Effector CD4-positive, alpha-beta T cell (primary cell): ENCODE results near the gene B3GAT3.
A peak's percentile ranks its signal among the peaks of the same experiment; 100 is the strongest.
"Not testable (repeated sequence)": the region's sequence is repeated elsewhere in the genome, so short reads cannot be mapped to it uniquely, and the experiment has no call there.

Experiments used
- DNase-seq: peaks from one replicate; pipeline ENCODE4 v3.0.0-alpha.2; 2020
- total RNA-seq: gene quantifications from one replicate; lab custom pipeline; 2026; lab: John Stamatoyannopoulos, UW

Gene B3GAT3
- total RNA-seq = 34.9 reads per million, percentile 60 among the genes with 10 or more reads in this experiment

DNA sequence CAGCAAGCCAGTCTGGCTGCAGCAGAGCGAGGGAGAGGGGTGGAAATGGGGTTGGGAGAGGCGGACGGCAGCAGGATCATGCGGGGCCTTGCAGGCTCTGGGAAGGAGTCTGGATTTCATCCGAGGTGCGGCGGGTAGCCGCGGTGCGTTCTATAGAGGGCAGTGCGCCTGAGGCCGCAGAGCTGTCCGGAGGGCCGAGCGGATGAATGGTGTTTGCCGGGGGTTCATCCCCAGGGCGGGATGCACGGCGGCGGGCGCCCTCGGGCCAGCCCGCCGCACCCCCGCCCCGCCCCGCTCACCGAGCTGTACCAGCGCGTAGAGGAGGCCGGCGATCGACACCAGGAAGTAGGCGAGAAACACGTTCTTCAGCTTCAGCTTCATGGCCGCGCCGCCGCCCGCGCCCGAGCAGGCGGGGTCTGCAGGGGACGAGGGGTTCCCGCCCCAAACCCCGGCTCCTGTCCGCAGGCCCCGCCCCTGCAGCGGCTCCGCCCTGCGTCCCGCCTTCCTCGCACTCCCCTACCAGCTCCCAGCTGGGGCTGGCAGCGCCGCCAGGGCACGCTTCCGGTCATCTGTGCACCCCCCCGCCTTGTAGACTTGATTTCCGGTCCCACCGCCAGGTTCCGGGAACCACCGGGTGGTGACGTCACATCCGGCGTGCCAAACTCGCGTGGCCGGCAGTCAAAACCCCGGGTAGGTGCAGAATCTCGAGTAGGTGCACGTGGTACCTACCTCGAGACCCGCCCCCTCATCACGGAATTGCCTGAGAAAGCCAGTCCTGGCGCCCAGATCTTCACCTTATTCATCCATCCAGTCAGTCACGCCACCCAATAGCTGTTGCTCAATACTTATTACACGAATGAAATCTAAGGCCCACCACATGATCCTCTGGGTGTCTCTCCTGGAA lies at the start of gene B3GAT3:
TSS of gene B3GAT3 (minus strand) at position 420 of the 904 bp plus-strand sequence. CDS start at position 381, 39 bp downstream.
- peak; percentile 97 for DNase-seq

DNA sequence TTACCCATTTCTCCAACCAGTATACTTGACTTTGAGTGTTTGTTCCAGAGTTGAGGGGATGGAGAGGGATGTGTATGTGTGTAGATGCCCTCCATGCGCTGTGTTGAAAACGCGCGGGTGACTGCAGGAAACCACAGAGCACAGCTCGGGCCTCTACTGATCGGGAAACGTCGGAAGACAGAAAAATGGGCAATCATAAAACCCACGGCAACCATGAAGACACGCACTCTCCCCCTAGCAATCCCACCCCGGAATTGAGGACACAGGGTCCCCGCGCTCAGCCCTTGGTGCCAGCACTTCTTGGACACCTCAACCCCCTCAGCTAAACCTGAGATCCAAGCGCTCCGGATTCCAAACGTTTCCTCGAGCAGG lies 49.4 kb upstream of the B3GAT3 start:
- no peak for DNase-seq

DNA sequence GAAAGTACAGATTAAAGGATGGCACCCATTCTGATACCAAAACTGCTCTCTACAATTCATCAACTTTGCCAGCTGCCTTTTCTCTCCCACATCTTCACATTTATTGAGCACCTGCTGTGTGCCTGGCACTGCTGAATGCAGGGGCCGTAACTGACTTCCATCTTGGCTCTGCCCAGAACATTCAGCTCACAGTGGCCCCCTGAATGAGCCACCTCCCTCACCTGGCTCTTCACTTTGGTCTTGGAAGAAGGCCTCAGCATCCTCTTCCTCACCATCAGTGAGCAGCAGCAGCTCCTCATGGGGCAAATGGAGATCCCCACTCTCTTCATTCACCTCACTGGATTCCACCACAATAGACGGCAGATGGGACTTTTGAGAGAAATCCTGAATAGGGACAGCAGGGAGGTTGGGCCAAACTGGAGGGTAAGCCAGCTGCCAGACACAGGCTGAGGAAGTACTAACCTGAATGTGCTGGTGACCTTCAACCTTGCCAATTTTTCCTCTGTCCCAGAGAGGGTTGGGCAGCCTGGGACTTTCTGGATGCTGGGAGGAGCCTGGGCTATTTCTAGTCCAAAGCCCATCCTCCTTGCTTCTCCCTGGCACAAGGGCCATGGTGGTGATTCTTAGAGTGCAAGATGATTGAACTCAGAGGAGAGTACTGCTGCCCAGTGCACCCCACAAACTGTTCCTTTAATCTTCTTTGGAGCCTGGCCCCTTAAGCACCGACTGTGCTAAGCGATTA lies 47.8 kb upstream of the B3GAT3 start:
- no peak for DNase-seq

DNA sequence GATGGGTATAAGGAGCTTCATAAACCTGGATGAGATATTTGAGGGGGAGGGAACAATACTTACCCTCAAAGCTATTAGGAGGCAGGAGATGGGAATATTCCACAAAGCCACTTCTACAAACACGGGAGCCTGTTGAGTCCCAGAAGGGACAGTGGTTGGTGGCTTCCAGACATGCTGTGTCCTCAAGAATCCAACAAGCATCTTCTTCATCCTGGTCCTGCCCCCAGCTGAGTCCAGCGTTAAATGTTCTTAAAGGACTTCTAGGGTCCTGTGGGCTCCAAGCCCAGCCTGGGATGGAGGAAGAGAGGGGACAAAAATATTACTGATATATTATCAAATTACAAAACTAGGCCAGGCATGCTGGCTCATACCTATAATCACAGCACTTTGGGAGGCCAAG lies 45.7 kb upstream of the B3GAT3 start:
- DNase-seq = no peak

DNA sequence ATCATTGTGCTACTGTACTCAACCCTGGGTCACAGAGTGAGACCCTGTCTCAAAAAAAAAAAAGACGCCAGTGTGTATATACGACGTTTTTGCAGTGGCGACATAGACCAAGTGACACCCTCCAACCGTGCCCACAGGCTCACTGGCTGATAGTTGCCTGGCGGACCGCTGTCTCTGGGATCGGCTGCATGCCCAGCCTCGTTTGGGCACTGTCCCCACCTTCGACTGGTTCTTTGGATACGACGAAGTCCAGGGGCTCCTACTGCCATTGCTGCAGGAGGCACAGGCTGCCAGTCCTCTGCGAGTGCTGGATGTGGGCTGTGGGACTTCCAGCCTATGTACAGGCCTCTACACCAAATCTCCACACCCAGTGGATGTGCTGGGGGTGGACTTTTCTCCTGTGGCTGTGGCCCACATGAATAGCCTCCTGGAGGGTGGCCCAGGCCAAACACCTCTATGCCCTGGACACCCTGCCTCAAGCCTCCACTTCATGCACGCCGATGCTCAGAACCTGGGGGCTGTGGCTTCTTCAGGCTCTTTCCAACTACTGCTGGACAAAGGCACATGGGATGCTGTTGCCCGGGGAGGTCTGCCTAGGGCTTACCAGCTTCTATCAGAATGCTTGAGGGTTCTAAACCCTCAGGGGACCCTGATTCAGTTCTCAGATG lies 44.6 kb upstream of the B3GAT3 start:
- DNase-seq = no peak

DNA sequence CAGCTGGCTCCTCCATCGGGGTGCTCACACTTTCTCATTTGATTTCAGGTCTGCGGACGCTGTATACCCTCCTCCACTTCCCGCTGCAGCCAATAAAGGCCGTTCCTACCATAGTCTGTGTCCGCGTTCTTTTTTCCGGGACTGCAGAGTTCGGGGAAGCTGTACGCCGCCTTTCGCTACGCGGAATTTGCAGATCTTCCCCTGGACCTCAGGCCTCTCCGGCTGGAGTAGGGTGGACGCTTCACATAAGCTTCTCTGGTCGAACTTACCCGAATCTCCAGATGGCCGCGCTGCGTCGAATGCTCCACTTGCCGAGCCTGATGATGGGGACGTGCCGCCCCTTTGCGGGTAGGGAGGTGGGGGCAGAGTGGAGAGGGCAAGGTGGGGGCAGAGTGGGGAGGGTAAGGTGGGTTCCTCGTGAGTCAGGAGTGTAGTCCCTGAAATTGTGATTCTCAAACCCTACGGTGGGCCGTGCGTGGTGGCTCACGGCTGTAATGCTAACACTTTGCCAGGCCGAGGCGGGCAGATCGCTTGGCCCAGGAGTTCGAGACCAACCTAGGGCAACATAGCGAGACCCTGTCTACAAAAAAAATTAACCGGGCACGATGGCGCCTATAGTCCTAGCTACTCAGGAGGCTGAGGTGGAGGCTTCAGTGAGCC lies 43.9 kb upstream of the B3GAT3 start:
- peak; percentile 48 for DNase-seq

DNA sequence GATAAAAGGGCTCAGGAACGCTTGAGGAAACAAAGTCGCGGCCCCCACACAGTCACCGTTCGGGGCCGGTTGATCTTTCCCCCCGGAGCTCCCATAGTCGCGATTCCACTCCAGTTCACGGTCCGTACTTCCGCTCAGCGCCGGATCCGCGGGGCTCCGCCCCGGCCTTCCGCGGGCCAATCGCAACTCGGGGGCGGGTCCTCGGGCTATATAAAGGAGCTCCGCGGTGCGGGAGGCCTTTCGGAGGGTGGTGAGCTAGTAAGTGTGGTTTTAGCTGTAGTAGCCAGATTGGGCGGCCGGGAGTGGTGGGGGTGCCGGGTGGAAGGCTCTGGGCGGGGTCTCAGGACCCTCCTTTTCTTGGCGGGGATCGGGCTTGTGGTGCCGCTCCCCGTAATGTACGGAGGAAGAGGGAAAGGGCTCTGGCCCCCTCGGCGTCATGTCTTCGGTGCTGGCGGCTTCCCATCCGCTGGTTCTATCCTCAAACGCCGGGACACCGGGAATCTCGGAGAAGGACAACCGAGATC lies 43.4 kb upstream of the B3GAT3 start, which contains the start of the genes C11orf98 and CSKMT:
TSS of gene C11orf98 (minus strand) at position 136 of the 524 bp plus-strand sequence. CDS start at position 95, 41 bp downstream.
TSS of gene CSKMT (plus strand) at position 238 of the 524 bp plus-strand sequence. CDS start 568 bp downstream, outside the sequence.
- DNase-seq = peak; percentile 92

DNA sequence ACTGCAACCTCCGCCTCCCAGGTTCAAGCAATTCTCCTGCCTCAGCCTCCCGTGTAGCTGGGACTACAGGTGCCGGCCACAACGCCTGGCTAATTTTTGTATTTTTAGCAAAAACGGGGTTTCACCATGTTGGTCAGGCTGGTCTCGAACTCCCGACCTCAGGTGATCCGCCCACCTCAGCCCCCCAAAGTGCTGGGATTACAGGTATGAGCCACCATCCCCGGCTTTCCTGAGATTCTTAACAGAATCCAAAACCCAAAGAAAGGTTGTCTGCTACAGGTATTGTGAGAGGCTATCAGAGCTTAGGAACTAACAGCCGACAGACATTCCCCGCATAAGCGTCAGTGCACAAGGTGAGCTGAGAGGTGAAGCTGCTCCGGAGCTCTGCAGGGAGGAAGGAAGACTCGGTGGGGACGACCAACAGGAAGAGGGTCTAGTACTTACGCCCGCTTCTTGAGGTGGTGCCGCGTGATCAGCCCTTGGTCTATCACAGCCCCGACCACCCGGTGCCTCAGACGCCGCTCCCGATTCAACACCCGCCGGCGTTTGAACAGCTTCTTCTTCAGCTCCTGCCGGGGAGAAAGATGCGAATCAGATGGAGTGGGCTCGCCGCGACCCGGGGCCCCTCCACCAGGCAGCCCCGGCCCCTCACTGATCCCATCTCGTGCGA lies 42.8 kb upstream of the B3GAT3 start:
- DNase-seq = peak; percentile 46

DNA sequence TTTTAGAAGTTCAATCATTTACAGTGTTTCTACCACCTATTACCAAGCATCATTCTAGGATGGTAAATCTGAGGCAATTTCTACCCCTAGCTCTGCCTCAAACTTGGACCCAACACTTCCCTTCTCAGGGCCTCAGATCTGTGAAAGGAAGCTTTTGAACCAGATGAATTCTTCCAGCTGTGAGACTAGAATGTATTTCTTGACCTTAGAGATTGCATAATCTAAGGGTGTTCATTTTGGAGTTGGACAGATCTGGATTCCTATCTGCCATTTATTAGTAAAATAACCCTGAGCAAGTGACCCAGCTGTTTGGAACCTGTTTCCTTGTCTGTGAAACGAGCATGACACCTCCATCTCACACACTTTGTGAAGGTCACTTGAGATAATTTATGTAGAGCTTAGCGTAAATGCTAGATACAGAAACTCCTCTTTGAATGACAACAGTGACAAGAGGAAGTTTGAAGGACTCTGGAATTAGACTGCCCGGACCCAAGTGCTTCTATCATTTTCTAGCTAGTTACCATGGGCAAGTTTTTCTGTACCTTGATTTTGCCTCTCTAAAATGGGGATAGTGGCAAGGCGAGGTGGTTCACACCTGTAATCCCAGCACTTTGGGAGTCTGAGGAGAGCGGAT lies 35.1 kb upstream of the B3GAT3 start:
- no peak for DNase-seq

DNA sequence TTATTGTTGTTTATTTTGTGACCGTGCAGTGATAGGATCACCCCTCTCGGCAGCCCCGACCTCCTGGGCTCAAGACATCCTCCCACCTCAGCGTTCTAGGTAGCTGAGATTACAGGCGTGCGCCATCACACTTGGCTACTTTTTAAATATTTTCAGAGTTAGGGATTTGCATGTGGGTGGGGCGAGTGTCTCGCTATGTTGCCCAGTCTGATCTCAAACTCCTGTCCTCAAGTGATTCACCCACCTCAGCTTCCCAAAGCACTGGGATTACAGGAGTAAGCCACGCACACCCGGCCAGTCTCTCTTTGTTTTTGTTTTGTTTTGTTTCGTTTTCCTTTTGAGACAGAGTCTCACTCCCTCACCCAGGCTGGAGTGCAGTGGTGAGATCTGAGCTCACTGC lies 32.5 kb upstream of the B3GAT3 start:
- DNase-seq = no peak

DNA sequence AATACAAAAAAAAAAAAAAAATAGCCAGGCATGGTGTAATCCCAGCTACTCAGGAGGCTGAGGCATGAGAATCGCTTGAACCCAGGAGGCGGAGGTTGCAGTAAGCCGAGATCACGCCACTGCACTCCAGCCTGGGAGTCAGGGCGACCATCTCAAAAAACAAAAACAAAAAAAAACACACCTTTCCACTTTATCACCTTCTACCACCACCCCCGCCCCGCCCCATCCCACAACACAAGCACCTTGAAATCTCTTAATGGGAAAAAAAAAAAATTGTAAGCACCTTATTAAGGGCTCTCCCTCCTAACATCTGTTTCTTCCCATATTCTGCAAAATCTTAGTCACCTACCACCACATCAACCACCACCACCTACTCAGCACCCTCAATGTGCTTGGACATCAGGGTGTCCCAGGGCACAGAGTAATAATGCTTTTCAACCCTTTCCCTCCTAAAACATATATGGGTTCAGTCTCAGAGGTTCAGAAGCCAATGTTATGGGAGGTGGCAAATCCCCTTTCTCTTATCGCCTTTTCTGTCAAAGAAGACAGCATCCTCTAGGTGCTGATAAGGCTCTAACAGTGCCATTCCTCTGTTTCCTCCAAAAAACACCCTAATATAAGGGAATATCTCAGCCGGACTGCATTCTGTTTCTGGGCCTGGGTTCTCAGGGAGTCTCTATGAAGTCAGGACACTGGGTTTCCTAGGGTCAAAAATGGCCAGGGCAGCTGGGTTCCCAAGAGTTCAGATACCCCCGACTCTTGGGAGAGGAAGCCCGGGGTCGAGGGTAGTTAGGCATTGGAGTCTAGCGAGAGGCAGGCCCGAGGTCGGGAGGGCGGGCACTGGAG lies 30.6 kb upstream of the B3GAT3 start:
- DNase-seq = peak; percentile 30

DNA sequence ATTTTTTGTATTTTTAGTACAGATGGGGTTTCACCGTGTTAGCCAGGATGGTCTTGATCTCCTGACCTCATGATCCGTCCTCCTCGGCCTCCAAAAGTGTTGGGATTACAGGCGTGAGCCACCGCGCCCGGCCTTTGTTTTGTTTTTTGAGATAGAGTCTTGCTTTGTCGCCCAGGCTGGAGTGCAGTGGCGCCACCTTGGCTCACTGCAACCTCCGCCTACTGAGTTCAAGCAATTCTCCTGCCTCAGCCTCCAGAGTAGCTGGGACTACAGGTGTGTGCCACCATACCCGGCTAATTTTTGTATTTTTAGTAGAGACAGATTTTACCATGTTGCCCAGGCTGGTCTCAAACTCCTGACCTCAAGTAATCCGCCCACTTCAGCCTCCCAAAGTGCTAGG lies 28.5 kb upstream of the B3GAT3 start:
- DNase-seq = not testable (repeated sequence)

DNA sequence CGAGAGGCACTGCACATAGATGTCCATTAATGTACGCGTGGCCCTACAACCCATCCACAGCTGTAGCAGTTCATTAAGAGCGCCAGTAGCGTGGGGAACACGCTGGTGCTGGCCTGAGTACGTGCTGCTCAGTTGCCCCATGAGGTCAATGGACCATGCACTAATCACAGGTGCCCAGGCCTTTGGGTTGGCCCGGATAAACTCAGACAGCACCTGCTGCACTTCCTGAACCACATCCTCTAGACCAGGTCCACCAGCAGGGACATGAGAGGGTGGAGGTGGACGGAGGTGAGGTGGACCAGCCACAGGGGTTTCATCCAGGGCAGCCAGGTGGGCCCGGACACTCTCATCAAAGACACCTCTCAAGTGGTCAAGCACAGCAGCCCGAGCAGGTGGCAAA lies 27.7 kb upstream of the B3GAT3 start:
- no peak for DNase-seq

DNA sequence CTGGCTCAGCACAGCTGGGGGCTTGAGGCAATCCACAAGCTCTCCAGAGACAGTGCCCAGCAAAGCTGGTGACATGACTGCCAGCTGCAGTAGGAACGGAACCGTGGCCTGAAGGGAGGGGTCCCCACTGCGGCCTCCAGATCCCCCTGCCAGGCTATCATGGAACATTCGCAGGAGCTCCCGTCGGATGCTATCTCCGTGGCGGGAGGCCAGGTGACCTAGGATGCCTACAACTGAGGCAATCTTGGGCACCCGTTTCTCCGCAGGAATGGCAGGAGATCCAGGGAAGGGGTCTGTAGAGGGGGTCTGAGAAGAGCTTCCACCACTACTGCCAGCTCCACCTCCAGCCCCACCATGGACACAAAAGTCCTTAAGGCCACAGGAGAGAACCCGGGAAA lies 27.2 kb upstream of the B3GAT3 start:
- DNase-seq = no peak

DNA sequence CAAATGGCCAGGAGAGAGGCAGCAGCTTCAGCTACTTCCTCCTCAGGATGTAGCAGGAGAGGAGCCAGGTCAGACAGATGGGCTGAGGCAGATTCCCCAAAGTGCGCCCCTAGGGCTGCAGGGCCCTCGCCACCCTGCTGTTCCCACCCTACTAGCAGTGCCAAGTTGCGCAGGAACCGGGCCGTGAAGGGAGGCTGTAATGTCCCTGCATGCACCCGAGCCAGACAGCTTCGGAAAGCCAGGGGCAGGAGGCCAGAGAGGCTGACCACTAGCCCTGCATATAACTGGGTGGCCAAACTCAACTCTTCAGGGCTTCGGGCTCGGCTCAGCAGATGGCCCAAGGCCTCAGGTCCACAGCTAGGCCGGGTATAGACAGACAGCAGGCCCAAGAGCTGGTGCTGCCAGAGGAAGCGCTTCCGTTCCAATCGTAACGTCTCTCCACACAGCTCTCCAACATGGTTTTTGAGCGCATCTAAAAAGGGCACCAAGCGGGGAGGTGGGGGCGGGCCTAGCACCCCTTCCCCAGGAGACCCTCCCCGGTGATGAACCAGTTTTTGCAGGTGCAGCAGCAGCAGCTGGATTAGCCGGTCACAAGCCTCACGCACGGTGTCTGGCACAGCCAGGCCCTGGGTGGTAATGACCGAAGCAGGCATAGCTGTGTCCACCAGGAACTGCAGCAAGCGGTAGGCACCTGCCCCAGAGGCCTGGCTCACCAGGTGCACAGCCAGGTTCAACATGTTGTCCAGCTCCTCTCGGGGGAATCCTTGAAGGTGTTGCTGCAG lies 26.6 kb upstream of the B3GAT3 start:
- no peak for DNase-seq

DNA sequence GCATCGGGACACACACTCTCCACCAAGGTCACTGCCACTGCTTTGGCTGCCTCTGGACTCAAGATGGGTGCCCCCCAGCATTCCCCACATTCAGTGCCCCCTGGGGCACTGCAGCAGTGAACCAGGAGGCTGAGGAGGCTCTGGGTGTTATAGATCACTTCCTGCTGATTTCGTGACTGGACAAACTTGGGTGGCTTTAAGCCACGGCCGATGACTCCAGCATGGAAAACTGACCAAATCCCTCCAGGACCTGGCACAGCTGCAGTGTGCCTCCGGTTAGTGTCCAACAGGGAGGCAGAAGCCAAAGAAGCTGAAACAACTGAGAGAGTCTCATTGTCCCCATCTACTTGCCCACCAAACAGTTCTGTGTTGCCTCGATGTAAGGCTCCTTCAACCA lies 25.8 kb upstream of the B3GAT3 start:
- DNase-seq = no peak

DNA sequence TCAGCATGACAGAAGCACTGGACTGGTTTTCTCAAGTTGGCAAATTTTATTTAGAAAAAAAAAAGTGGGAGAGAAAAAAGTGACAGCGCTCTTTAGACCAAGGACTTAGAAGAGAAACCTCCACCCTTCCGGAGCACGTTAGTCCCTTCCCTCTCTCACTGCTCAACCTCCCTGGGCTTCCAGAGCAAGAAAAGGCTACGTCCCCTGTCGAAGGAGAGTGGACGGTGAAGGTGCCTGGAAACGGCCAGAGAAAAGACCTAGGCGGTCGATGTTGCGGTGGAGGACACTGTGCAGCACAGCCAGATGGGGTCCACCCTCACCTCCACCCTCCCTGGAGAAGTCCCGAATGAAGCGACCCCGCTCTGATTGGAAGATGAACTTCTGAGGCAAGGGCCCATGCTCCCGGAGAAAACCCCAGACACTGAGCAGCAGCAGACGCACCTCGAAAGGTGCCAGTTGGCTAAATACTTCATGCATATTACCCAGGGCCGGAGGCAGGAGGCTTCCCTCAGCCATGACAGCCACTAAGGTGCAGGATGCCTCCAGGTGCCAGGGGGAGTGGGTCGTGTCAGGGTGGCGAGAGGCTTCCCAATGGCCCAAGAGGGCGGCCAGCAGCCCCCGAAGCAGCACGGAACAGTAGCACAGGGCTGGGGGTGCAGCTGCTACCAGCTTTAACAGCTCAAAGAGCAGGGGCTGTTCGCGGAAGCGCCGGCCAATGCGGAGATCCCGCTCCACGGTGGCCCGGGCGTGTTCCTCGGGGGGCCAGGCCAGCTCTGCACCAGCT lies 25.2 kb upstream of the B3GAT3 start:
- no peak for DNase-seq
